GM12873 (cell line): ENCODE results near the gene GSN.

Experiments used
- TF ChIP-seq, protein P1 (sequence below): IDR thresholded peaks from 2 replicates; pipeline ENCODE4 v1.5.1; 2012; ENCODE audit warnings: low read depth, mild to moderate bottlenecking, moderate library complexity, low read length, control low read depth; ENCODE audit not compliant: insufficient read depth; ENCODE audit errors: missing control alignments

GSN gene

DNA sequence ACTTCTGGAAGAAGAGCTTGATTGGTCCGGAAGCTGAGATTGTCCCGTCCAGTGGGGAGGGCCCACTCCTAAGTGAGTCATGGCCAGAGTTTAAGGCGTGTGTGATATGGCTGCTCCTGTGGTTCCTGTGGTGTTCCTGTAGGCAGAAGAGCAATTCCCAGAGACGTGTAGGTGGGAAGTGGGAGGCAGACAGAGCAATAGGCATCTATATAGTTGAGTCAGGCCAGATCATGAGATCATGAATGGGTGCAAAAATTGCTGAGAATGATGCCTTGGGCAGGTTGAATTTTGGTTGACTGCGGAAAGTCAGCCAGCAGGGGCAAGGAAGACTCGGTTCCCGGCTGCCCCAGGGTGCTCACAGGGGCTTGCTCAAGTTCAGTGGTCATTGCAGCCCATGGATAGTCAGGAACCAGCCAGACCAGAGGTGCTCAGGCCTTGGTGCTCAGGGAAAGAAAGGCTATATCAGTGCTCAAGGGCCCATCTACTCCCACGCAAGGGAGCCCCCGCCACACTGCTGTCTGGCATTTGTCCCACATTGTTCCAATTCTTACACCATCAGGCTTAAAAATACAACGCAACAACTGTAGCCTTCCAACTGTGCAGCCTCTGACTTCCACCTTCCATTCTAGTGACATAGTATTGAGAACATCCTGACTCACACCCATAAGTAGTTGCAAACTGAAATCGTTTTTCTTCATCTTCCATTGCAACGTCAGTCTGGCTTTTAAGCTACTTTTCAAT lies 21.0 kb upstream of the GSN start:
- TF ChIP-seq, protein P1, sequence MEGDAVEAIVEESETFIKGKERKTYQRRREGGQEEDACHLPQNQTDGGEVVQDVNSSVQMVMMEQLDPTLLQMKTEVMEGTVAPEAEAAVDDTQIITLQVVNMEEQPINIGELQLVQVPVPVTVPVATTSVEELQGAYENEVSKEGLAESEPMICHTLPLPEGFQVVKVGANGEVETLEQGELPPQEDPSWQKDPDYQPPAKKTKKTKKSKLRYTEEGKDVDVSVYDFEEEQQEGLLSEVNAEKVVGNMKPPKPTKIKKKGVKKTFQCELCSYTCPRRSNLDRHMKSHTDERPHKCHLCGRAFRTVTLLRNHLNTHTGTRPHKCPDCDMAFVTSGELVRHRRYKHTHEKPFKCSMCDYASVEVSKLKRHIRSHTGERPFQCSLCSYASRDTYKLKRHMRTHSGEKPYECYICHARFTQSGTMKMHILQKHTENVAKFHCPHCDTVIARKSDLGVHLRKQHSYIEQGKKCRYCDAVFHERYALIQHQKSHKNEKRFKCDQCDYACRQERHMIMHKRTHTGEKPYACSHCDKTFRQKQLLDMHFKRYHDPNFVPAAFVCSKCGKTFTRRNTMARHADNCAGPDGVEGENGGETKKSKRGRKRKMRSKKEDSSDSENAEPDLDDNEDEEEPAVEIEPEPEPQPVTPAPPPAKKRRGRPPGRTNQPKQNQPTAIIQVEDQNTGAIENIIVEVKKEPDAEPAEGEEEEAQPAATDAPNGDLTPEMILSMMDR = no peak

DNA sequence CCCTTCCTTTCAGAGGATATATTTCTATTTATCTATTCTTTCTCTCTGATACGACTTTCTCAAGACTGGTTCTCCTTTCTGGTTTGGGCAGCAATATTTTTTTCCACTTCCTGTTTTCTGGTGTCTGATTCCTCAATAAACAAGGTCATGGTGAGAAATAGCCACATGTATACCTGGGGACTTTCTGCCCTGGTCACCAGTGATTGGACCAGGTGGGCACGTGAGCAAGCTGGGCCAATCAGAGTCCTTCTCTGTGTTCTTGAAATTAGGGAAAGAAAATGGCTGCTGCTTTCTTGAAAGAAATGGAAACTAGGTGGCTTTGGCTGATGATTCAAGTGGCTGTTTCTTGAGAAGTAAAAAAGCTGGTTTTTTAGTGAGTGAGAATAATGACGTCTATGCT lies 18.4 kb upstream of the GSN start:
- TF ChIP-seq, protein P1 = no peak

DNA sequence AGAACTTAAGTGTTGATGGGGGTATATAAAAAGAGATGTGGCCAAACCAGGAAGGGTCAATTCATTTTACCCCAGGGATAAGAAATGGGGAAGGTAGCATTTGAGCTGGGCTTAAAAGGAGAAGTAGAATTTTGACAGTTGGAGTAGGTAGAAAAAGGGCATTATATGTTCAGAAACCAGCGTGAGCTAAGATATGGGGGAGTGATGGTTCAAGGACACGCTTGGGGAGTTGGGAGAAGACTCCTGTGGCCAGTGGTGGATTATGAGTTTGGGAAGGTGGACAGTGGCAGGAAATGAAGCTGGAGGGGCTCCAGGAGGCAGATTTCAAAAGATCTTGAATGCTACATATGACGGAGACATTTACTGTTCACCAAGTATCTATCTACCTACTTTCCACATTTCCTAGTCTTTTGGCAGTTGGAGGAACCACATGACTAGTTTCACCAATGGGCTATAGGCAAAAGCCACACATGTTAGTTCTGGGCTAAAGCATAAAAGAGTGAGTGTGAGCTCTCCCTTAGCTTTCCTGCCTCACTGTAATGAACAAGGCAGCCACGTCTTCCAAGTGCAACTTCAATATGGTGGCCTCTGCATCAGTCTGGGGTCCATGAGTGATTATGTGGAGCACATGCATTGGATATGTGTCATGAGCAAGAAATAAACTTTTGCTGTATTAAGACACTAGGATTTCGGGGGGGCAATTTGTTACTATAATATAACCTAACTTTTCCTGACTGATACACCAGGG lies 15.7 kb upstream of the GSN start:
- TF ChIP-seq, protein P1 = no peak

DNA sequence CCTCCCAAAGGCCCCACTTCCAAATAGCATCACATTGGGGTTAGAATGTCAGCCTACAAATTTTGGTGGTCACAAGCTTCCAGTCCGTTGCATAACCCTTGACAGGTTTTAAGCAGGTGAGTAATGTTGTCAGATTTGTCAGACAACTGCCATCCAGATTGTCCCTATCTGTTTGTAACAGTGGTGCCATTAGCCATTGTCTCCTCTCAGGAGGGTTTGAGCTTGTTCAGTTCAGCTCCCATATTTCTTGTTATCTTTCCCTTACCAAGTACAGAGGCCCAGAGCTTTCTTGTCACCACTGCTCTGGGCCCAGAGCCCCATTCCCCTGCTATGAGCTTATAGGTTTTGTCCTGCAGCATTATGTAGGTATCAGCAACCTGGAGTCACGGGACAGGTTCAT lies 14.8 kb upstream of the GSN start:
- TF ChIP-seq, protein P1 = no peak

DNA sequence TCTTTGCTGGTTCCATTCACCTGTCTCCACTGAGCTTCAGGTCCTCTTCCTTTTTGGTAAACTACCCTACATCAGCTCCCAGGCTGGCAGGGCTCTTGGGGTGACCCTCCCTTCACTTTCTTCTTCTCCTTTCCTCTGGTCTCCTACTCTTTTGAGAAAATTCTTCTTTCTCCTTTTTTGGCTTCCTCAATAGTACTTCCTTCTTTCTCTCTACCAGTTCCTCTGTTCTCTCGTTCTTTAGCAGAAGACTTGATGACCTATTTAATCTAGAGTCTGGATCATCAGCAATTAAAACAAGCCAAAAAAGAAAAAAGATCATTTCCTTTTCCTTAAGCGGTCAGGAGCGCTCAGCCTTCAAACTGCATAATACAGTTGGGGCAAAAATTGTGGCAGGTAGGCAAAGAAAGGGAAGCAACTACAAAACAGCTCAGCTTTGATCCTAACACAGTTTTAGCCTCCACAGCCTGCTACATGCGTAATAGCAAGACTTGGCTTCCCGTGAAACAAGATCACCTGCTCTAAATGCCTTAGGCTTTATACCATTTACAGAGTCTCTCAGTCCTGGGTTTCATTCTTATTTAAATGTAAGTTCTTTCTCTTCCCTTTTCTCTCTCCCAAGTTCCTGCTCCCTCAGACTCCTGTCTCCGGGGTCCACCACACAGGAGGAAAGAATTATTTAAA lies 14.0 kb upstream of the GSN start:
- TF ChIP-seq, protein P1 = no peak

DNA sequence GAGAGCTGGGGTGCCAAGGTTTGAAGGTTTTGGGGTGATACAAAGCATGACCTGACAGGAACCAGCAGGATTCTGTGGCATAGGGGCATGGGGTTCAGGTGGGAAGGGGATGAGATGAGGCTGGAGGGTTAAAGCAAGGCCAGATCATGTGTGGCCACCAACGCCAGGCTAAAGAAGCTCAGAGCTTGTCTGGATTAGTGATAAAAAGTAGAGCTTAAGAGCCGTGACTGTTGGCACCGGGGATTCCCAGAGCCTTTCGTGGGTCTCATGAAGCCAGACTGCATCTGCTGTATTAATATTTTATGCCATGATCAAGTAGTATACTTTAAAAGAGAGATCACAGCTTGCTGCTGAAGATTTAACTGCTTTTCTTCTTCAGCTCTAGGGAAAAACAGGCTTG lies 8.5 kb upstream of the GSN start:
- TF ChIP-seq, protein P1 = no peak

DNA sequence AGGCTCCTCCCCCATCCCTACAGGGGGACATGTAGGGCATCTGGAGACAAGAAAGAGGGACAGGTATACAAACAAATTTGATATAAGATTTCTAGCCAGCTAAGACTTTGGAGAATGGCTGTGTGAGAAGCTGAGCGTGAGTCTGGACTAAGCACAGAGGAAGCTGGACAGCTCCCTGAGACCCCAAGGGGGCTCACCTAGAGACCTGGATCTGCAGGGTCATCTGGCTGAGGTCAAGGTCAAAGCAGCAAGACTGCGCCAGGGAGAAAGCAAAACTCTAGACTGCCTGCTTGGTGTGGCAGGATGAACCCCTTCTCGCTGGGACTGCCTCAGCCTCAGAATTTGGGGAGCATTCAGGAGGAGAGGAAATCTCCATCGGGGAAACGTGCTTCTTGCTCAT lies 8.0 kb upstream of the GSN start:
- TF ChIP-seq, protein P1 = no peak
